ENCODE measurements around the gene C2CD3. TPM values are rescaled to one million over a fixed set of nuclear protein-coding genes. Genes with fewer than 3 reads are reported as not detected.

The C2CD3 gene
- total and polyA plus RNA-seq, 9 of the 15 experiments (the other 6 are each of a cell fraction or from before 2014, with no cell fraction given) = 4.4 to 20.2 (median 15.4) TPM

GRCh38 chr11:74102321-74102720 is 68.5 kb downstream of the C2CD3 start:
- Histone ChIP-seq H4K20me1 (replicated peaks; ENCODE audit: control insufficient read depth, insufficient read depth, low read length) (no peaks in the 10 kb centered on the region), H3K4me2 (ENCODE audit: insufficient read depth, low read length) (no peak overlapping the region), H2AFZ (ENCODE audit: low read depth, low read length) (no peak overlapping the region), H3K4me1 (replicated peaks in 1 of 2; ENCODE audit: control insufficient read depth in 2 of 2, insufficient read depth in 2 of 2, low read length in 2 of 2) (no peaks in the 10 kb centered on the region), H3K9ac (ENCODE audit: insufficient read depth in 1 of 2, low read depth in 2 of 2, low read length in 2 of 2) (no peak overlapping the region), H3K9me3 (replicated peaks; ENCODE audit: control insufficient read depth, insufficient read depth, low read depth, low read length) (no peaks in the 10 kb centered on the region), H3K27ac (ENCODE audit: extremely low read depth, low read depth, low read length) (no peak overlapping the region), H3K4me3 (no peak overlapping the region), H3K79me2 (ENCODE audit: control insufficient read depth, insufficient read depth, low read length) (no peaks in the 10 kb centered on the region), H3K9me1 (ENCODE audit: control insufficient read depth, insufficient read depth, low read length) (no peaks in the 10 kb centered on the region), H3K36me3 (ENCODE audit: control insufficient read depth, insufficient read depth, low read length) (peaks cover 41% of the 10 kb centered on the region), H3K27me3 (ENCODE audit: control insufficient read depth in 2 of 2, insufficient read depth in 2 of 2, low read length in 2 of 2) (no peaks in the 10 kb centered on the region)
- no TSS peak for BruUV-seq (replicated peaks)
- ATAC-seq = no peak
- no peak for FAIRE-seq
- peak in 1 of 4 experiments; percentile 10 for DNase-seq (ENCODE audit: extremely low read depth in 1 of 4, low spot score in 3 of 4)
- ChIA-PET CTCF (ENCODE audit: low intra/inter-chr PET ratio) (no interaction called here), POLR2A (interaction anchor here (1.6 kb wide), 1 partner anchor 16 kb away, joined by 8 read pairs; no protein-coding TSS in a partner anchor)
- intact Hi-C loops (cut with micrococcal nuclease) (no loop called here), in situ Hi-C loops (cut with MboI) (loop anchor here (10.0 kb wide), 1 partner anchor 578 kb away; no protein-coding TSS in a partner anchor)
- TF ChIP-seq KAT7 (CRISPR knock-in tag; IDR thresholded peaks at IDR 0.05; ENCODE audit: borderline replicate concordance) = no peak
- TF ChIP-seq RFX1 (IDR thresholded peaks at IDR 0.05) = no peak
- TF ChIP-seq RBM15 (IDR thresholded peaks at IDR 0.05; ENCODE audit: insufficient read depth, low read length) = no peak
- TF ChIP-seq MEIS2 (IDR thresholded peaks at IDR 0.05; ENCODE audit: partially characterized antibody) = peak; percentile 28
- TF ChIP-seq NFIC (IDR thresholded peaks at IDR 0.05) = peak; percentile 83
- TF ChIP-seq, protein P1, sequence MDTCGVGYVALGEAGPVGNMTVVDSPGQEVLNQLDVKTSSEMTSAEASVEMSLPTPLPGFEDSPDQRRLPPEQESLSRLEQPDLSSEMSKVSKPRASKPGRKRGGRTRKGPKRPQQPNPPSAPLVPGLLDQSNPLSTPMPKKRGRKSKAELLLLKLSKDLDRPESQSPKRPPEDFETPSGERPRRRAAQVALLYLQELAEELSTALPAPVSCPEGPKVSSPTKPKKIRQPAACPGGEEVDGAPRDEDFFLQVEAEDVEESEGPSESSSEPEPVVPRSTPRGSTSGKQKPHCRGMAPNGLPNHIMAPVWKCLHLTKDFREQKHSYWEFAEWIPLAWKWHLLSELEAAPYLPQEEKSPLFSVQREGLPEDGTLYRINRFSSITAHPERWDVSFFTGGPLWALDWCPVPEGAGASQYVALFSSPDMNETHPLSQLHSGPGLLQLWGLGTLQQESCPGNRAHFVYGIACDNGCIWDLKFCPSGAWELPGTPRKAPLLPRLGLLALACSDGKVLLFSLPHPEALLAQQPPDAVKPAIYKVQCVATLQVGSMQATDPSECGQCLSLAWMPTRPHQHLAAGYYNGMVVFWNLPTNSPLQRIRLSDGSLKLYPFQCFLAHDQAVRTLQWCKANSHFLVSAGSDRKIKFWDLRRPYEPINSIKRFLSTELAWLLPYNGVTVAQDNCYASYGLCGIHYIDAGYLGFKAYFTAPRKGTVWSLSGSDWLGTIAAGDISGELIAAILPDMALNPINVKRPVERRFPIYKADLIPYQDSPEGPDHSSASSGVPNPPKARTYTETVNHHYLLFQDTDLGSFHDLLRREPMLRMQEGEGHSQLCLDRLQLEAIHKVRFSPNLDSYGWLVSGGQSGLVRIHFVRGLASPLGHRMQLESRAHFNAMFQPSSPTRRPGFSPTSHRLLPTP (IDR thresholded peaks at IDR 0.05; ENCODE audit: borderline replicate concordance, extremely low read depth, insufficient read length) = no peak
- peak; percentile 42; the same call in 1 of the 2 replicates for TF ChIP-seq CBFA2T3 (IDR thresholded peaks at IDR 0.05)
- no peak for TF ChIP-seq LCOR (CRISPR knock-in tag; IDR thresholded peaks at IDR 0.05)
